GM12878 (cell line): ENCODE measurements around the gene FLAD1. TPM values are rescaled to one million over a fixed set of nuclear protein-coding genes. Genes with fewer than 3 reads are reported as not detected.
A peak's percentile ranks its signal among the peaks of the same experiment; 100 is the strongest.

ENCODE experiments used
- ATAC-seq: fragments of 200-7000 bp; cut with Tn5 transposase; 3 replicates; pipeline ENCODE4 v1.9.1; 2020; ENCODE audit warnings: mild to moderate bottlenecking, moderate library complexity
- BruUV-seq: library from RNA; stranded (reverse); fragments of 400-500 nt; replicated peaks from 2 replicates; lab custom pipeline; 2021; lab: Mats Ljungman, UMichigan
- CTCF ChIA-PET: fragments of 300-600 bp; sonication (Branson Sonifier 250); formaldehyde crosslinking; extraction: SDS; loops from one replicate; lab custom pipeline; 2021; ENCODE audit warnings: inconsistent platforms; lab: Yijun Ruan, JAX
- POLR2A ChIA-PET: fragments of 350-600 bp; formaldehyde crosslinking; extraction: SDS; loops from one replicate; lab custom pipeline; 2021; ENCODE audit warnings: inconsistent platforms; lab: Charles Lee
- RAD21 ChIA-PET: fragments of 300-600 bp; sonication (Branson Sonifier 250); formaldehyde crosslinking; loops from one replicate; lab custom pipeline; 2023; ENCODE audit warnings: antibody characterized with exemption; ENCODE audit not compliant: unreplicated experiment; lab: Charles Lee
- SMC1A ChIA-PET: fragments of 300-600 bp; sonication (Branson Sonifier 250); formaldehyde crosslinking; loops from one replicate; lab custom pipeline; 2023; ENCODE audit not compliant: unreplicated experiment, uncharacterized antibody; lab: Charles Lee
- DNase-seq: peaks from one replicate; pipeline ENCODE4 v3.0.0-alpha.2; 2011; ENCODE audit warnings: low read depth, low spot score
- FAIRE-seq: peaks from 3 replicates; lab custom pipeline; 2011; peaks lifted over from hg19 to GRCh38; lab: Jason Lieb, UNC
- H2AFZ ChIP-seq: 2 replicates; pipeline ENCODE4 v1.6.0; 2011; ENCODE audit warnings: low read depth, low read length, control low read depth; ENCODE audit not compliant: control insufficient read depth
- H3K27ac ChIP-seq: 2 replicates; pipeline ENCODE4 v1.5.1; 2011; ENCODE audit warnings: control low read depth; ENCODE audit not compliant: control insufficient read depth, insufficient read depth
- H3K27me3 ChIP-seq, 2 experiments: replicated peaks in 1 of 2; 2 replicates each; pipeline versions ENCODE4 v1.6.0 to v1.6.1; 2011; ENCODE audit warnings: low read length in 1 of 2; ENCODE audit not compliant: control insufficient read depth in 2 of 2, insufficient read depth in 2 of 2
- H3K36me3 ChIP-seq, 2 experiments: 2 replicates each; pipeline ENCODE4 v1.5.1; 2011; ENCODE audit warnings: low read length in 1 of 2; ENCODE audit not compliant: control insufficient read depth in 2 of 2, insufficient read depth in 2 of 2
- H3K4me1 ChIP-seq: 2 replicates; pipeline ENCODE4 v1.6.1; 2011; ENCODE audit warnings: mild to moderate bottlenecking, low read length, moderate library complexity, mixed read lengths; ENCODE audit not compliant: control insufficient read depth, insufficient read depth
- H3K4me2 ChIP-seq: 2 replicates; pipeline ENCODE4 v1.6.0; 2011; ENCODE audit warnings: control low read depth; ENCODE audit not compliant: control insufficient read depth, insufficient read depth
- H3K4me3 ChIP-seq: fragments of 200-600 bp; sonication (generic); 2 replicates; pipeline ENCODE4 v1.5.1; 2016
- H3K79me2 ChIP-seq: 2 replicates; pipeline ENCODE4 v1.6.0; 2011; ENCODE audit warnings: low read length; ENCODE audit not compliant: control insufficient read depth, insufficient read depth
- H3K9ac ChIP-seq: 2 replicates; pipeline ENCODE4 v1.8.0; 2011; ENCODE audit warnings: low read length, control low read depth, mixed read lengths; ENCODE audit not compliant: control insufficient read depth, insufficient read depth
- H3K9me3 ChIP-seq: replicated peaks from 3 replicates; pipeline ENCODE4 v1.5.1; 2011; ENCODE audit warnings: mild to moderate bottlenecking, low read length; ENCODE audit not compliant: control insufficient read depth, insufficient read depth
- H4K20me1 ChIP-seq: 2 replicates; pipeline ENCODE4 v1.6.0; 2011; ENCODE audit not compliant: control insufficient read depth, insufficient read depth
- ASH2L ChIP-seq: fragments of 300-600, 200-600 bp; sonication (generic); IDR thresholded peaks from 2 replicates; pipeline ENCODE4 v1.6.1; 2017; ENCODE audit warnings: low read depth, mild to moderate bottlenecking, borderline replicate concordance
- EP300 ChIP-seq, 2 experiments: fragments of 150-350 bp in 1 of 2; IDR thresholded peaks; 2 replicates each; pipeline ENCODE4 v1.6.1; 2011 to 2012; ENCODE audit warnings: low read depth in 2 of 2, low read length in 2 of 2, borderline replicate concordance in 1 of 2, improper control_type of control experiment in 1 of 2, inconsistent platforms in 1 of 2; ENCODE audit not compliant: control insufficient read depth in 1 of 2
- IKZF1 ChIP-seq: fragments of 450-650 bp; conservative IDR thresholded peaks from 2 replicates; pipeline ENCODE4 v1.6.1; 2017; ENCODE audit warnings: antibody characterized with exemption, mild to moderate bottlenecking
- PAX8 ChIP-seq: fragments of 450-650 bp; IDR thresholded peaks from 2 replicates; pipeline ENCODE4 v1.6.1; 2017; ENCODE audit warnings: mild to moderate bottlenecking, moderate library complexity
- RAD21 ChIP-seq: IDR thresholded peaks from 2 replicates; pipeline ENCODE4 v1.6.1; 2011; ENCODE audit warnings: mild to moderate bottlenecking, low read depth, low read length, moderate library complexity; ENCODE audit not compliant: insufficient read depth
- WGBS: methylation state at CpG from one replicate; pipeline ENCODE4 v1.1.6; 2016; ENCODE audit warnings: low lambda C conversion rate; ENCODE audit not compliant: insufficient replicate concordance, insufficient coverage; ENCODE audit errors: missing lambda C conversion rate; 5-methylcytosine and 5-hydroxymethylcytosine counted together
- in situ Hi-C: fragments of 300-500 bp; cut with MboI; formaldehyde crosslinking; loops from 9 replicates; pipeline ENCODE4 v1.14.3; 2018; ENCODE audit warnings: mixed read lengths
- intact Hi-C: fragments of 100-400 bp; cut with micrococcal nuclease; formaldehyde crosslinking; loops from one replicate; pipeline ENCODE4 v1.14.2; 2022; ENCODE audit not compliant: unreplicated experiment
- polyA plus RNA-seq, 11 experiments: library from polyadenylated mRNA; depleted of rRNA in 4 of 11; unstranded in 6 of 11; stranded (reverse) in 5 of 11; fragments of >200 nt; fragmentation: Nextera tagmentation in 4 of 11; fragmentation: Illumina TruSeq in 1 of 11; extraction: Ambion mirVana in 4 of 11; extraction: Trizol in 1 of 11; gene quantifications; 1 replicate in 1 of 11; 2 replicates in 10 of 11; pipeline versions ENCODE4 v1.2.1 to v1.2.3, GENCODE V29; 2011 to 2016; ENCODE audit warnings: inconsistent platforms in 2 of 11, missing spikeins in 2 of 11, low read depth in 1 of 11
- total RNA-seq, 4 experiments: library from RNA; depleted of rRNA in 3 of 4; stranded (reverse); fragments of >200 nt in 3 of 4; fragmentation: Illumina TruSeq in 1 of 4; extraction: Trizol in 1 of 4; gene quantifications; 2 replicates each; pipeline versions ENCODE4 v1.2.1 to v1.2.3, GENCODE V29; 2013 to 2021
- TF ChIP-seq, protein P1 (sequence below), 3 experiments: IDR thresholded peaks in 2 of 3; conservative IDR thresholded peaks in 1 of 3; 2 replicates each; pipeline ENCODE4 v1.5.1; 2011; ENCODE audit warnings: low read depth in 3 of 3, low read length in 3 of 3, mild to moderate bottlenecking in 3 of 3, control low read depth in 2 of 3, moderate library complexity in 2 of 3, inconsistent platforms in 1 of 3, mixed read lengths in 1 of 3; ENCODE audit not compliant: control insufficient read depth in 2 of 3, insufficient read depth in 1 of 3; ENCODE audit errors: extremely low read depth in 1 of 3

FLAD1 gene
- total and polyA plus RNA-seq, 10 of the 15 experiments (the other 5 are each of a cell fraction or from before 2014, with no cell fraction given): 22.9 to 93.4 (median 56.6) TPM

DNA sequence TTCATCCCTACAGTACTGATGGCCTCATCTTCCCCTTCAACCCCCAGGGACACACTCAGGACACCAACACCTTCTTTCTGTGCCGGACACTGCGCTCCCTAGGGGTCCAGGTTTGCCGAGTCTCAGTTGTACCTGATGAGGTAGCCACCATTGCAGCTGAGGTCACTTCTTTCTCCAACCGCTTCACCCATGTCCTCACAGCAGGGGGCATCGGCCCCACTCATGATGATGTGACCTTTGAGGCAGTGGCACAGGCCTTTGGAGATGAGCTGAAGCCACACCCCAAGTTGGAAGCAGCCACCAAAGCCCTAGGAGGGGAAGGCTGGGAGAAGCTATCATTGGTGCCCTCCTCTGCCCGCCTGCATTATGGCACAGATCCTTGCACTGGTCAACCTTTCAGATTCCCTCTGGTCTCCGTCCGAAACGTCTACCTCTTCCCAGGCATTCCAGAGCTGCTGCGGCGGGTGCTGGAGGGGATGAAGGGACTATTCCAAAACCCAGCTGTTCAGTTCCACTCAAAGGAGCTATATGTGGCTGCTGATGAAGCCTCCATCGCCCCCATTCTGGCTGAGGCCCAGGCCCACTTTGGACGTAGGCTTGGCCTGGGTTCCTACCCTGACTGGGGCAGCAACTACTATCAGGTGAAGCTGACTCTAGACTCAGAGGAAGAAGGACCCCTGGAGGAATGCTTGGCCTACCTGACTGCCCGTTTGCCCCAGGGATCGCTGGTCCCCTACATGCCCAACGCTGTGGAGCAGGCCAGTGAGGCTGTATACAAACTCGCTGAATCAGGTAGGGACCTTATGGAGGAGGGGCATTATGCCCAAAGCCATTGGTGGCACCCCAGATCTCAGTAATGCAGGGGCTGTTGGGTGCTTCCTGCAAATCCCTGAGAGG lies 5.2 kb downstream of the FLAD1 start:
- SMC1A ChIA-PET: interaction anchor here (0.6 to 1.5 kb wide), 4 partner anchors 23 to 442 kb away, joined by 3 to 4 read pairs (median 3); no protein-coding TSS in a partner anchor
- no peak for TF ChIP-seq IKZF1
- TF ChIP-seq, protein P1, sequence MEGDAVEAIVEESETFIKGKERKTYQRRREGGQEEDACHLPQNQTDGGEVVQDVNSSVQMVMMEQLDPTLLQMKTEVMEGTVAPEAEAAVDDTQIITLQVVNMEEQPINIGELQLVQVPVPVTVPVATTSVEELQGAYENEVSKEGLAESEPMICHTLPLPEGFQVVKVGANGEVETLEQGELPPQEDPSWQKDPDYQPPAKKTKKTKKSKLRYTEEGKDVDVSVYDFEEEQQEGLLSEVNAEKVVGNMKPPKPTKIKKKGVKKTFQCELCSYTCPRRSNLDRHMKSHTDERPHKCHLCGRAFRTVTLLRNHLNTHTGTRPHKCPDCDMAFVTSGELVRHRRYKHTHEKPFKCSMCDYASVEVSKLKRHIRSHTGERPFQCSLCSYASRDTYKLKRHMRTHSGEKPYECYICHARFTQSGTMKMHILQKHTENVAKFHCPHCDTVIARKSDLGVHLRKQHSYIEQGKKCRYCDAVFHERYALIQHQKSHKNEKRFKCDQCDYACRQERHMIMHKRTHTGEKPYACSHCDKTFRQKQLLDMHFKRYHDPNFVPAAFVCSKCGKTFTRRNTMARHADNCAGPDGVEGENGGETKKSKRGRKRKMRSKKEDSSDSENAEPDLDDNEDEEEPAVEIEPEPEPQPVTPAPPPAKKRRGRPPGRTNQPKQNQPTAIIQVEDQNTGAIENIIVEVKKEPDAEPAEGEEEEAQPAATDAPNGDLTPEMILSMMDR (IDR thresholded peaks at IDR 0.05 in 2 of 3, conservative IDR thresholded peaks at IDR 0.05 in 1 of 3; ENCODE audit: control insufficient read depth in 2 of 3, extremely low read depth in 1 of 3, insufficient read depth in 1 of 3, low read depth in 3 of 3, low read length in 3 of 3): peak in 2 of 3 experiments; percentile 16 to 34; a peak in 2 of 6 replicates
- no peak for TF ChIP-seq ASH2L
- TF ChIP-seq EP300 (IDR thresholded peaks at IDR 0.05; ENCODE audit: borderline replicate concordance in 1 of 2, control insufficient read depth in 1 of 2, low read depth in 2 of 2, low read length in 2 of 2): no peak
- no peak for TF ChIP-seq PAX8
- peak; percentile 22; the same call in 1 of the 2 replicates for TF ChIP-seq RAD21
- TF ChIP-seq, all 136 proteins: peak for 2
- Histone ChIP-seq H3K79me2 (peaks cover 16% of the 10 kb centered on the region), H3K9me3 (no peaks in the 10 kb centered on the region), H3K4me1 (no peaks in the 10 kb centered on the region), H3K27me3 (no peaks in the 10 kb centered on the region), H3K9ac (no peak overlapping the region), H3K4me2 (no peak overlapping the region), H3K4me3 (no peak overlapping the region), H2AFZ (no peak overlapping the region), H3K36me3 (peaks cover 15 to 17% of the 10 kb centered on the region in 2 experiments; a peak in 3 of 4 replicates), H3K27ac (no peak overlapping the region), H4K20me1 (no peaks in the 10 kb centered on the region)
- FAIRE-seq: no peak
- WGBS: 92% methylated on average over 17 of the region's 17 CpGs
- in situ Hi-C loops: no loop called here
- ChIA-PET RAD21 (interaction anchor here (1.5 to 1.7 kb wide), 2 partner anchors 12 to 29 kb away, joined by 5 to 7 read pairs; no protein-coding TSS in a partner anchor), POLR2A (interaction anchor here (0.8 to 1.2 kb wide), 5 partner anchors 11 to 130 kb away, joined by 3 to 4 read pairs (median 3); no protein-coding TSS in a partner anchor), CTCF (interaction anchor here (0.6 to 20.6 kb wide), 7 partner anchors 8 to 75 kb away, joined by 3 to 226 read pairs (median 3); partner anchors contain the start of genes LENEP and ZBTB7B)
- no TSS peak for BruUV-seq
- ATAC-seq: no peak
- intact Hi-C loops: no loop called here
- no peak for DNase-seq
